Spinal cord (tissue), 10 donors: Measurements from ENCODE around the gene GALNT13. TPM values are rescaled to one million over a fixed set of nuclear protein-coding genes. Genes with fewer than 3 reads are reported as not detected.
A peak's percentile ranks its signal among the peaks of the same experiment; 100 is the strongest.

Source experiments
- DNase-seq, 6 donors: peaks; one replicate each; pipeline versions ENCODE4 v3.0.0 to v3.0.0-alpha.2; 2013 to 2015; ENCODE audit warnings: low spot score in 6 of 6, low read depth in 4 of 6
- H3K27ac ChIP-seq: one replicate; pipeline ENCODE4 v1.5.1; 2013; ENCODE audit warnings: low read depth, low read length, control low read depth
- H3K27me3 ChIP-seq: one replicate; pipeline ENCODE4 v1.6.1; 2013; ENCODE audit warnings: low read length; ENCODE audit not compliant: control insufficient read depth, insufficient read depth
- H3K36me3 ChIP-seq: one replicate; pipeline ENCODE4 v1.6.1; 2013; ENCODE audit warnings: low read length; ENCODE audit not compliant: control insufficient read depth, insufficient read depth
- H3K4me1 ChIP-seq: one replicate; pipeline ENCODE4 v1.6.1; 2013; ENCODE audit warnings: low read length; ENCODE audit not compliant: control insufficient read depth, insufficient read depth
- H3K4me3 ChIP-seq: one replicate; pipeline ENCODE4 v1.5.1; 2013; ENCODE audit warnings: low read depth, low read length, control low read depth
- H3K9me3 ChIP-seq: one replicate; pipeline ENCODE4 v1.6.1; 2013; ENCODE audit warnings: low read length; ENCODE audit not compliant: control insufficient read depth, insufficient read depth
- WGBS: methylation state at CpG from one replicate; pipeline ENCODE4 v1.1.5; 2013; ENCODE audit warnings: missing lambda C conversion rate; ENCODE audit not compliant: insufficient coverage; 5-methylcytosine and 5-hydroxymethylcytosine counted together
- polyA plus RNA-seq, 2 donors: library from polyadenylated mRNA; unstranded; fragments of 120-200 nt; gene quantifications; one replicate each; pipeline ENCODE4 v1.2.1, GENCODE V29; 2013; ENCODE audit not compliant: insufficient read length in 2 of 2
- total RNA-seq, 2 donors: library from RNA; depleted of rRNA in 1 of 2; stranded (reverse); fragments of 120-200 nt in 1 of 2; fragments of >200 nt in 1 of 2; gene quantifications; one replicate each; pipeline versions ENCODE4 v1.2.3 to v1.2.4, GENCODE V29; 2013 to 2014
- donor health status: healthy.

GALNT13 gene
- total and polyA plus RNA-seq, 4 donors = 21.6 to 55.6 (median 33.7) TPM

- peak in 1 of 6 donors; percentile 8 for DNase-seq
- WGBS = 73% methylated on average over 2 of the region's 2 CpGs
Observed at GRCh38 chr2:154193246-154193645, 321.5 kb downstream of the GALNT13 start.

GRCh38 chr2:154194909-154195643, 323.4 kb downstream of the GALNT13 start:
- Histone ChIP-seq H3K4me1 (no peaks in the 10 kb centered on the region), H3K27ac (no peak overlapping the region), H3K9me3 (no peaks in the 10 kb centered on the region), H3K4me3 (no peak overlapping the region), H3K36me3 (no peaks in the 10 kb centered on the region), H3K27me3 (no peaks in the 10 kb centered on the region)
- no peak for DNase-seq
- 51% methylated on average over 3 of the region's 5 CpGs for WGBS

More at GRCh38 chr2:154193246-154193645, 321.5 kb downstream of the GALNT13 start:
- H3K36me3 ChIP-seq = no peaks in the 10 kb centered on the region
- H3K4me3 ChIP-seq = no peak overlapping the region
- H3K4me1 ChIP-seq = no peaks in the 10 kb centered on the region
- H3K27ac ChIP-seq = no peak overlapping the region
- H3K9me3 ChIP-seq = no peaks in the 10 kb centered on the region
- no peaks in the 10 kb centered on the region for H3K27me3 ChIP-seq

DNA sequence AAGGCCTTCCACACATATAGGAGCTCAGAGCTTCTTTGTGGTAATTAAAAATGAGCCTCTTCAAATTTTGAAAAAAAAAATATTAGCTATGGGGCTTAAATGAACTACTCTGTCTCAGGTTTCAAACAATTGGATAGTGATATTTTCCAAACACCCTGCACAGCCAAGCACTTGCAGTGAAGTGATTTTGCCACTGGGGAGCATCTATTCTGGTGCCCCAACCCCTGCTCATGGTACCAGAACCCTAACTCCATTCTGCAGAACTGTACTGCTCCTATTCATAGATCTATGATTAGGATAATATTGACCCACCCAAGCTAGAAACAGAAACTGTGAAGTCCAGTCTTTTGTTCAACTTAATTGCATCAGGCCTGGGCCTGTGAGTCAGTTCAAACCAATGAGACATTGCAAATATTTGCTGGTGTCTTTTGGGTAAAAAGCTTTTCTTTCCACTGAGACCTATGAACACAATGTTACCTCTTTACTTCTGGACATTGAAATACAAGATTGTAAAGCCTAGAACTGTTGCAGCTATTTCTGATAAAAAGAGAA, 324.0 kb downstream of the GALNT13 start:
- no peaks in the 10 kb centered on the region for H3K4me1 ChIP-seq
- DNase-seq = no peak

GRCh38 chr2:154198866-154199265, 327.1 kb downstream of the GALNT13 start:
- no CpG with 5 or more reads among the region's 1 CpG for WGBS
- Histone ChIP-seq H3K4me1 (no peaks in the 10 kb centered on the region), H3K27ac (no peak overlapping the region), H3K27me3 (no peaks in the 10 kb centered on the region), H3K9me3 (no peaks in the 10 kb centered on the region), H3K36me3 (no peaks in the 10 kb centered on the region), H3K4me3 (no peak overlapping the region)
- DNase-seq = no peak

More for the DNA sequence above, 324.0 kb downstream of the GALNT13 start:
- Histone ChIP-seq H3K27me3 (no peaks in the 10 kb centered on the region), H3K27ac (no peak overlapping the region), H3K4me3 (no peak overlapping the region), H3K36me3 (no peaks in the 10 kb centered on the region), H3K9me3 (no peaks in the 10 kb centered on the region)

DNA sequence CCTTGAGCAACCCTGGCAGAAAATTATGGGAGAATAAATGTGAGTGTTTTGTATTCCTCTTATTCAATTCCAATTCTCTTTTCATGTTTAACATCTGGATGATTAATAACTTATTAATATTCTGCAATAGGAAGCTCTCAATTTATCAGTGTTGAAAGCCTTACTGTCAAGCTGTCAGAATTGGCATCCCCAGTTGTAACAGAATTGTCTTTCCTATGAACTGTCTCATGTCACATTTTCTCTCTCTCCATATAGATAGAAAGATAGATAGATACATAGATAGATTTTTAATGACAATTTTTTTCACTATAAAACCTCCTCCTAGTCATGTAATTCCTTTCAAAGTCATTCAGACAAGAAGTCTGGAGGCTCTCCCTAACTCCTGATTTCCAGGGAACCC, 331.5 kb downstream of the GALNT13 start:
- Histone ChIP-seq H3K4me1 (no peaks in the 10 kb centered on the region), H3K4me3 (no peak overlapping the region), H3K36me3 (no peaks in the 10 kb centered on the region), H3K9me3 (no peaks in the 10 kb centered on the region), H3K27me3 (no peaks in the 10 kb centered on the region), H3K27ac (no peak overlapping the region)
- DNase-seq = no peak

DNA sequence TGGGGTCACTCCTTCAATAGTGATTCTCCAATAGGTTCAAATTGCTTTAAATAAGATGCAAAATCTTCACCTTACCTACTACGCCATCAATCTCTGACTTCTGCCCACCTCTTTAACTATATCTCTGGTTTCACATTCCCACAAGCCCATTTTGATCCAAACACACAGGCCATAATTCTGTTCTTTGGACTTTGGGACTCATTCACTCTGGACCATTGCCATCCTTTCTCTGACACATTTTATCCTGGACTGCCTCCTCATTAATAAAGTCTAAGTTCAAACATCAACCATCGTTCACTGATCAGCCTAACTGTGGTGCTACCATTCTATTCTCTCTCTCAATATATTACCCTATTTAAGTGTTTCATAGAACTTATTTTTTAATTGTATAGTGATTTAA, 332.2 kb downstream of the GALNT13 start:
- no peak overlapping the region for H3K4me3 ChIP-seq
- WGBS = 90% methylated on average over 1 of the region's 2 CpGs
- H3K4me1 ChIP-seq = no peaks in the 10 kb centered on the region
- no peaks in the 10 kb centered on the region for H3K9me3 ChIP-seq
- no peaks in the 10 kb centered on the region for H3K27me3 ChIP-seq
- H3K36me3 ChIP-seq = no peaks in the 10 kb centered on the region
- no peak overlapping the region for H3K27ac ChIP-seq
- DNase-seq = no peak

DNA sequence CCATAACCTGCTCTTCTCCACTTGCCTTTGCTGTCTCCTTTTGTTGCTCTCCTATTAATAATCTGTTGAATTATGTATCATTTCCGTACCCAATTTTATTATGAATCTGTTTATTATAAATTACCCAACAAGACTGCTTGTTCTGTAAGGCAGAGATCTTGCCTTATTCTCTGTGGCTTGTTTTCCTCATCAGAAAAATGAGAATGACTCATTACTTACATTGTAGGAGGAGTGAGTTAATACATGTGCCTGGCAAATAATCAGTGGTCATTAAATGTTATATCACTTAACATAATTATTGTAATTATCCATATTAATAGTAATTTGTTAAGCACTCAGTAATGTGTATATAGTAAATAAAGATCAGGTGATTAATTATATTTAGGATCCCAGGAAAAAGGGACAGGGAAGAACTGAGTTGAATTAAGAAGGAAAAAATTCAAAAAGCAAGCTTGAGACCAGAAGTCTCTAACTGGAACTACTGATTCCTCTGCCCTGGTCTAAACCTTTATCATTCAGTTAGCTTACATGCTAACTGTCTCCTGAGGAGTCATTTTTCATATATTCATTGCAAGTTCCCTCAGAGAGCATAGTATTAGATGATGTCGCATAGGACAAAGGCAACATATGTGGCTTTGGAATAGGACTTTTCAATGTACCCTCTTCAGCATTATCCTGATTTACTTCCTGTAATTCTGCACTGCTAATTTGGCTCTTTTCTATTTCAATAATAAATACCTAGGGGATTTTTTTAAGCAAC, 335.7 kb downstream of the GALNT13 start:
- no peak overlapping the region for H3K4me3 ChIP-seq
- H3K4me1 ChIP-seq = no peaks in the 10 kb centered on the region
- no peaks in the 10 kb centered on the region for H3K9me3 ChIP-seq
- no peaks in the 10 kb centered on the region for H3K27me3 ChIP-seq
- H3K36me3 ChIP-seq = no peaks in the 10 kb centered on the region
- no CpG with 5 or more reads among the region's 2 CpGs for WGBS
- DNase-seq = no peak
- H3K27ac ChIP-seq = no peak overlapping the region

- DNase-seq = no peak
- Histone ChIP-seq H3K27me3 (no peaks in the 10 kb centered on the region), H3K4me3 (no peak overlapping the region), H3K9me3 (no peaks in the 10 kb centered on the region), H3K27ac (no peak overlapping the region), H3K4me1 (no peaks in the 10 kb centered on the region), H3K36me3 (no peaks in the 10 kb centered on the region)
- no CpG with 5 or more reads among the region's 1 CpG for WGBS
Observed at GRCh38 chr2:154223726-154224125, 352.0 kb downstream of the GALNT13 start.

GRCh38 chr2:154226931-154227330, 355.2 kb downstream of the GALNT13 start:
- H3K9me3 ChIP-seq = no peaks in the 10 kb centered on the region
- H3K36me3 ChIP-seq = no peaks in the 10 kb centered on the region
- H3K4me1 ChIP-seq = no peaks in the 10 kb centered on the region
- DNase-seq = peak in 2 of 6 donors; percentile 22 to 37
- no CpG with 5 or more reads among the region's 2 CpGs for WGBS
- no peak overlapping the region for H3K27ac ChIP-seq
- no peak overlapping the region for H3K4me3 ChIP-seq
- no peaks in the 10 kb centered on the region for H3K27me3 ChIP-seq
